ENCODE results near the gene SNU13.

SNU13 gene

DNA sequence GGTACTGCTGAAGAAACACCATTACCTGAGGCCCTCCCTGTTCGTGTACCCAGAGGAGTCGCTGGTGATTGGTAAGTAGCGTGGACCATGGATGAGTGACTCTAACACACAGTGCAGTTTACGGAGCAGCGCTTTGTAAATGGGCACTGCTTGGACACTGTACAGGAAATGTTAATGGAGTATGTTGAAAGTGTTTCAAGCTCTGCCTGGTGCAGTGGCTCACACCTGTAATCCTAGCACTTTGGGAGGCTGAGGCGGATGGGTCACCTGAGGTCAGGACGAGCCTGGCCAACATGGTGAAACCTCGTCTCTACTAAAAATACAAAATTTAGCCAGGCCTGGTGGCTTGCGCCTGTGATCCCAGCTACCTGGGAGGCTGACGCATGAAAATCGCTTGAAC is 37.8 kb downstream of the SNU13 start:
- no peak for ATAC-seq (ENCODE audit: insufficient read depth, low read depth)
- Histone ChIP-seq H3K36me3 (ENCODE audit: insufficient read depth, low read length) (peaks cover 96% of the 10 kb centered on the region), H3K27ac (ENCODE audit: low read length) (no peak overlapping the region)

DNA sequence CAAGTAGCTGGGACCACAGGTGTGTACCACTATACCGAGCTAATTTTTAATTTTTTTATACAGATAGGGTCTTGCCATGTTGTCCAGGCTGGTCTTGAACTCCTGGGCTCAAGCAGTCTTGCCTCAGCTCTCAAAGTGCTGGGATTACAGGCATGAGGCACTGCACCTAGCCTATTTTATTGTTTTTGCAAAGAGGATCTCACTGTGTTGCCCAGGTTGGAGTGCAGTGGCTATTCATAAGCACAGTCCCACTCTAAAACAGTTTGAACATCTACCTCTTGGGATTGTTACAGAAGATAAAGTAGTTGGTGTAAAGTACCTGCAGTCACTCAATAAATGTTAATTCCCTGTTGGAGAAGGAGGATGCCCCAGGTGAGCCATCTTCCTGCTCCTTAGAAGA is 38.4 kb downstream of the SNU13 start:
- Histone ChIP-seq H3K36me3 (ENCODE audit: insufficient read depth, low read length) (peaks cover 97% of the 10 kb centered on the region), H3K27me3 (ENCODE audit: insufficient read depth, low read length, poor library complexity) (no peaks in the 10 kb centered on the region), H3K9me3 (ENCODE audit: insufficient read depth, low read length, severe bottlenecking) (no peaks in the 10 kb centered on the region), H3K9ac (ENCODE audit: low read depth, low read length) (no peak overlapping the region), H3K4me1 (ENCODE audit: insufficient read depth, low read length) (no peaks in the 10 kb centered on the region), H2AFZ (ENCODE audit: low read depth, low read length) (no peak overlapping the region), H3K4me2 (ENCODE audit: insufficient read depth, low read length) (no peak overlapping the region), H3K4me3 (ENCODE audit: low read depth in 1 of 2, low read length in 2 of 2) (no peak overlapping the region), H3K79me2 (ENCODE audit: insufficient read depth, low read length) (peaks cover 22% of the 10 kb centered on the region), H3K27ac (ENCODE audit: low read length) (no peak overlapping the region), H4K20me1 (ENCODE audit: insufficient read depth, low read length) (no peaks in the 10 kb centered on the region; the same call in 1 of the 2 replicates)
- TF ChIP-seq, protein P1, sequence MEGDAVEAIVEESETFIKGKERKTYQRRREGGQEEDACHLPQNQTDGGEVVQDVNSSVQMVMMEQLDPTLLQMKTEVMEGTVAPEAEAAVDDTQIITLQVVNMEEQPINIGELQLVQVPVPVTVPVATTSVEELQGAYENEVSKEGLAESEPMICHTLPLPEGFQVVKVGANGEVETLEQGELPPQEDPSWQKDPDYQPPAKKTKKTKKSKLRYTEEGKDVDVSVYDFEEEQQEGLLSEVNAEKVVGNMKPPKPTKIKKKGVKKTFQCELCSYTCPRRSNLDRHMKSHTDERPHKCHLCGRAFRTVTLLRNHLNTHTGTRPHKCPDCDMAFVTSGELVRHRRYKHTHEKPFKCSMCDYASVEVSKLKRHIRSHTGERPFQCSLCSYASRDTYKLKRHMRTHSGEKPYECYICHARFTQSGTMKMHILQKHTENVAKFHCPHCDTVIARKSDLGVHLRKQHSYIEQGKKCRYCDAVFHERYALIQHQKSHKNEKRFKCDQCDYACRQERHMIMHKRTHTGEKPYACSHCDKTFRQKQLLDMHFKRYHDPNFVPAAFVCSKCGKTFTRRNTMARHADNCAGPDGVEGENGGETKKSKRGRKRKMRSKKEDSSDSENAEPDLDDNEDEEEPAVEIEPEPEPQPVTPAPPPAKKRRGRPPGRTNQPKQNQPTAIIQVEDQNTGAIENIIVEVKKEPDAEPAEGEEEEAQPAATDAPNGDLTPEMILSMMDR (IDR thresholded peaks at IDR 0.05; ENCODE audit: borderline replicate concordance, extremely low read depth, low read length, poor library complexity, severe bottlenecking) = no peak
- no peak for TF ChIP-seq EZH2 (IDR thresholded peaks at IDR 0.05; ENCODE audit: borderline replicate concordance, low read depth, low read length, severe bottlenecking)
- DNase-seq (no peak), ATAC-seq (ENCODE audit: insufficient read depth, low read depth) (no peak)

More for the DNA sequence above, 37.8 kb downstream of the SNU13 start:
- no peak overlapping the region for H3K4me3 ChIP-seq (ENCODE audit: low read depth in 1 of 2, low read length in 2 of 2)
- H3K79me2 ChIP-seq (ENCODE audit: insufficient read depth, low read length) = peaks cover 16% of the 10 kb centered on the region; the same call in 1 of the 2 replicates
- no peaks in the 10 kb centered on the region for H3K27me3 ChIP-seq (ENCODE audit: insufficient read depth, low read length, poor library complexity)
- no peaks in the 10 kb centered on the region for H3K9me3 ChIP-seq (ENCODE audit: insufficient read depth, low read length, severe bottlenecking)
- H3K4me2 ChIP-seq (ENCODE audit: insufficient read depth, low read length) = no peak overlapping the region
- no peaks in the 10 kb centered on the region for H3K4me1 ChIP-seq (ENCODE audit: insufficient read depth, low read length)
- DNase-seq = no peak
- no peak overlapping the region for H3K9ac ChIP-seq (ENCODE audit: low read depth, low read length)
- H2AFZ ChIP-seq (ENCODE audit: low read depth, low read length) = no peak overlapping the region
- TF ChIP-seq EZH2 (IDR thresholded peaks at IDR 0.05; ENCODE audit: borderline replicate concordance, low read depth, low read length, severe bottlenecking) = no peak
- TF ChIP-seq, protein P1 (IDR thresholded peaks at IDR 0.05; ENCODE audit: borderline replicate concordance, extremely low read depth, low read length, poor library complexity, severe bottlenecking) = no peak
- no peaks in the 10 kb centered on the region; the same call in 1 of the 2 replicates for H4K20me1 ChIP-seq (ENCODE audit: insufficient read depth, low read length)

DNA sequence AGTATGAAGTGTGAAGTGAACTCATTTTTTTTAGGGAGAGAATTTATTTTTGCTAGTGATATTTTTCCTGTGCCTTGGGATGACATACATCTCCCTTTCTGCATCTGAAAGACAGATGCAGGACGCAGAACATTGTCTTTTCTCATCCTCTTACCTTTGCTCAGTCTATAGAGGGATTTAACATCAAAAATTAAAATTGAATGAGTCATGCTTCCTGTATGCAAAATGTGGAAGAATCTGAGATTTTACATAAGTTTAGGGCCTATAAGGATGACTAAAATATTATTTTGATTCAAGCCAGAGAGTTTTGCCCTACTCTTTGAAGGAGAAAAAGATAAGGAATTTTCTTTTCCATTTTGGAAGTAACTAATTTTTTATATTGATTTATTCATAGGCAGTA is 40.2 kb downstream of the SNU13 start:
- DNase-seq = no peak
- H3K36me3 ChIP-seq (ENCODE audit: insufficient read depth, low read length) = peaks cover 93% of the 10 kb centered on the region
- H3K9ac ChIP-seq (ENCODE audit: low read depth, low read length) = no peak overlapping the region
- no peaks in the 10 kb centered on the region for H3K9me3 ChIP-seq (ENCODE audit: insufficient read depth, low read length, severe bottlenecking)
- ATAC-seq (ENCODE audit: insufficient read depth, low read depth) = no peak
- peaks cover 32% of the 10 kb centered on the region for H3K79me2 ChIP-seq (ENCODE audit: insufficient read depth, low read length)
- H4K20me1 ChIP-seq (ENCODE audit: insufficient read depth, low read length) = no peaks in the 10 kb centered on the region; the same call in 1 of the 2 replicates
- no peak overlapping the region for H3K27ac ChIP-seq (ENCODE audit: low read length)
- no peak overlapping the region for H2AFZ ChIP-seq (ENCODE audit: low read depth, low read length)
- H3K27me3 ChIP-seq (ENCODE audit: insufficient read depth, low read length, poor library complexity) = no peaks in the 10 kb centered on the region
- H3K4me3 ChIP-seq (ENCODE audit: low read depth in 1 of 2, low read length in 2 of 2) = no peak overlapping the region
- no peak overlapping the region for H3K4me2 ChIP-seq (ENCODE audit: insufficient read depth, low read length)
- TF ChIP-seq EZH2 (IDR thresholded peaks at IDR 0.05; ENCODE audit: borderline replicate concordance, low read depth, low read length, severe bottlenecking) = no peak
- TF ChIP-seq, protein P1 (IDR thresholded peaks at IDR 0.05; ENCODE audit: borderline replicate concordance, extremely low read depth, low read length, poor library complexity, severe bottlenecking) = no peak
- no peaks in the 10 kb centered on the region for H3K4me1 ChIP-seq (ENCODE audit: insufficient read depth, low read length)

DNA sequence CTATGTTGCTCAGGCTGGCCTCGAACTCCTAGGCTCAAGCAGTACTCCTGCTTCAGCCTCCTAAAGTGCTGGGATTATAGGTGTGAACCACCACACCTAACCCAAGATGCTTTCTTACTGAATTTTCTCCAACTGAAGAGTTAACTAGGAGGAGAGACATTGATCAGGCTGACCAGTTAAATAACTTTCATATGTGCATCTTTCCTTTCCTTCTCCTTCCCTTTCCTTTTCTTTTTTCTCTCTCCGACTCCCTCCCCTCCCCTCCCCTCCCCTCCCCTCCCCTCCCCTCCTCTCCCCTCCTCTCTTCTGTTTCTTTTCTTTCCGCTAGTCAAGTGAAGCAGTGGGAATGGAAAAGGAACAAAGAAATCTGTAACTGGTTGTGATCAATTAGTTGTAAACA is 40.9 kb downstream of the SNU13 start:
- ATAC-seq (ENCODE audit: insufficient read depth, low read depth) (no peak), DNase-seq (no peak)
- Histone ChIP-seq H3K36me3 (ENCODE audit: insufficient read depth, low read length) (peaks cover 93% of the 10 kb centered on the region), H3K27ac (ENCODE audit: low read length) (no peak overlapping the region), H2AFZ (ENCODE audit: low read depth, low read length) (no peak overlapping the region), H3K9me3 (ENCODE audit: insufficient read depth, low read length, severe bottlenecking) (no peaks in the 10 kb centered on the region), H3K4me1 (ENCODE audit: insufficient read depth, low read length) (no peaks in the 10 kb centered on the region), H3K79me2 (ENCODE audit: insufficient read depth, low read length) (peaks cover 34% of the 10 kb centered on the region), H3K27me3 (ENCODE audit: insufficient read depth, low read length, poor library complexity) (no peaks in the 10 kb centered on the region), H3K4me3 (ENCODE audit: low read depth in 1 of 2, low read length in 2 of 2) (no peak overlapping the region), H3K9ac (ENCODE audit: low read depth, low read length) (no peak overlapping the region), H4K20me1 (ENCODE audit: insufficient read depth, low read length) (peaks cover 2% of the 10 kb centered on the region; the same call in 1 of the 2 replicates), H3K4me2 (ENCODE audit: insufficient read depth, low read length) (no peak overlapping the region)
- no peak for TF ChIP-seq EZH2 (IDR thresholded peaks at IDR 0.05; ENCODE audit: borderline replicate concordance, low read depth, low read length, severe bottlenecking)
- TF ChIP-seq, protein P1 (IDR thresholded peaks at IDR 0.05; ENCODE audit: borderline replicate concordance, extremely low read depth, low read length, poor library complexity, severe bottlenecking) = no peak
